H1 (cell line): Measurements from ENCODE around the gene CD300A. TPM values are rescaled to one million over a fixed set of nuclear protein-coding genes. Genes with fewer than 3 reads are reported as not detected.

ENCODE experiments used
- CTCF ChIA-PET: fragments of 300-600 bp; sonication (Branson Sonifier 250); formaldehyde crosslinking; loops from one replicate; lab custom pipeline; 2021; ENCODE audit not compliant: partially characterized antibody; lab: Charles Lee
- POLR2A ChIA-PET: fragments of 300-600 bp; sonication (Branson Sonifier 250); formaldehyde crosslinking; loops from one replicate; lab custom pipeline; 2021; ENCODE audit warnings: inconsistent platforms; ENCODE audit not compliant: partially characterized antibody; lab: Charles Lee
- DNase-seq, 2 experiments: peaks; one replicate each; pipeline versions ENCODE4 v3.0.0 to v3.0.0-alpha.2; 2010 to 2022; ENCODE audit warnings: low spot score in 2 of 2, low read depth in 1 of 2, mixed read lengths in 1 of 2
- FAIRE-seq: peaks from 2 replicates; lab custom pipeline; 2011; peaks lifted over from hg19 to GRCh38; lab: Jason Lieb, UNC
- H2AFZ ChIP-seq: 2 replicates; pipeline ENCODE4 v1.8.1; 2012; ENCODE audit warnings: low read length, inconsistent platforms
- H2AK5ac ChIP-seq: 2 replicates; pipeline ENCODE4 v1.6.1; 2013; ENCODE audit warnings: low read depth, low read length
- H2BK120ac ChIP-seq: replicated peaks from 2 replicates; pipeline ENCODE3; 2013; ENCODE audit warnings: low read depth, low read length, inconsistent platforms
- H2BK12ac ChIP-seq: 2 replicates; pipeline ENCODE4 v1.6.1; 2013; ENCODE audit warnings: low read depth, low read length
- H2BK15ac ChIP-seq: 2 replicates; pipeline ENCODE4 v1.6.1; 2013; ENCODE audit warnings: low read length
- H2BK20ac ChIP-seq: 2 replicates; pipeline ENCODE4 v1.6.1; 2013; ENCODE audit warnings: low read length
- H2BK5ac ChIP-seq: 2 replicates; pipeline ENCODE4 v1.6.1; 2013; ENCODE audit warnings: low read depth, low read length
- H3K14ac ChIP-seq: 2 replicates; pipeline ENCODE4 v1.6.1; 2013; ENCODE audit warnings: inconsistent platforms; ENCODE audit not compliant: insufficient read length
- H3K18ac ChIP-seq: 2 replicates; pipeline ENCODE4 v1.6.1; 2013; ENCODE audit warnings: low read length; ENCODE audit errors: extremely low read depth
- H3K23ac ChIP-seq: 2 replicates; pipeline ENCODE4 v1.6.1; 2013; ENCODE audit warnings: inconsistent platforms; ENCODE audit not compliant: insufficient read length
- H3K23me2 ChIP-seq: 2 replicates; pipeline ENCODE4 v1.6.1; 2013; ENCODE audit warnings: low read depth, low read length
- H3K27ac ChIP-seq: 2 replicates; pipeline ENCODE4 v1.6.1; 2011; ENCODE audit warnings: low read depth, low read length, inconsistent platforms
- H3K27me3 ChIP-seq, 4 experiments: replicated peaks in 1 of 4; 1 replicate in 1 of 4; 2 replicates in 3 of 4; pipeline versions ENCODE4 v1.6.1 to v1.8.1; 2011 to 2013; ENCODE audit warnings: low read length in 3 of 4, mild to moderate bottlenecking in 3 of 4, inconsistent platforms in 2 of 4, mixed read lengths in 2 of 4, moderate library complexity in 1 of 4; ENCODE audit not compliant: control insufficient read depth in 3 of 4, insufficient read depth in 3 of 4; ENCODE audit errors: extremely low read depth in 1 of 4
- H3K36me3 ChIP-seq, 4 experiments: 2 replicates each; pipeline versions ENCODE4 v1.6.1 to v1.8.1; 2011 to 2013; ENCODE audit warnings: mild to moderate bottlenecking in 4 of 4, low read length in 3 of 4, moderate library complexity in 2 of 4, control low read depth in 1 of 4, inconsistent platforms in 1 of 4; ENCODE audit not compliant: insufficient read depth in 4 of 4, control insufficient read depth in 2 of 4
- H3K4ac ChIP-seq: replicated peaks from 2 replicates; pipeline ENCODE3; 2013; ENCODE audit warnings: low read length, low read depth, mixed read lengths, inconsistent platforms; ENCODE audit not compliant: insufficient read length
- H3K4me1 ChIP-seq, 4 experiments: replicated peaks in 1 of 4; 1 replicate in 1 of 4; 2 replicates in 3 of 4; pipeline versions ENCODE4 v1.6.1 to v1.8.1; 2011 to 2013; ENCODE audit warnings: low read length in 3 of 4, inconsistent platforms in 2 of 4, mixed read lengths in 1 of 4; ENCODE audit not compliant: insufficient read depth in 4 of 4, control insufficient read depth in 3 of 4
- H3K4me2 ChIP-seq, 2 experiments: 2 replicates each; pipeline versions ENCODE4 v1.6.1 to v1.8.1; 2011 to 2013; ENCODE audit warnings: low read depth in 2 of 2, low read length in 2 of 2, control low read depth in 1 of 2, inconsistent platforms in 1 of 2, mild to moderate bottlenecking in 1 of 2; ENCODE audit not compliant: insufficient read depth in 1 of 2
- H3K4me3 ChIP-seq, 4 experiments: fragments of 200-600, 300-600 bp in 1 of 4; sonication (generic), shearing (Covaris generic), sonication (Bioruptor Twin) in 1 of 4; 2 replicates each; pipeline versions ENCODE4 v1.5.1 to v1.8.1; 2011 to 2016; ENCODE audit warnings: low read length in 4 of 4, low read depth in 3 of 4, control low read depth in 2 of 4, inconsistent platforms in 2 of 4, mild to moderate bottlenecking in 2 of 4, mixed read lengths in 1 of 4, moderate library complexity in 1 of 4; ENCODE audit not compliant: insufficient read depth in 2 of 4; ENCODE audit errors: extremely low read depth in 1 of 4
- H3K56ac ChIP-seq: replicated peaks from 2 replicates; pipeline ENCODE3; 2013; ENCODE audit warnings: low read depth, mild to moderate bottlenecking, mixed read lengths, low read length, inconsistent platforms; ENCODE audit not compliant: insufficient read length
- H3K79me1 ChIP-seq: 2 replicates; pipeline ENCODE4 v1.6.1; 2013; ENCODE audit warnings: low read depth, low read length, control low read depth
- H3K79me2 ChIP-seq, 2 experiments: 2 replicates each; pipeline versions ENCODE4 v1.6.1 to v1.8.1; 2012 to 2013; ENCODE audit warnings: low read length in 2 of 2, mild to moderate bottlenecking in 2 of 2, inconsistent platforms in 1 of 2; ENCODE audit not compliant: insufficient read depth in 2 of 2, control insufficient read depth in 1 of 2
- H3K9ac ChIP-seq, 4 experiments: replicated peaks in 1 of 4; 1 replicate in 1 of 4; 2 replicates in 3 of 4; pipeline versions ENCODE4 v1.6.1 to v1.8.1; 2011 to 2013; ENCODE audit warnings: low read depth in 3 of 4, low read length in 3 of 4, control low read depth in 2 of 4, mild to moderate bottlenecking in 2 of 4, moderate library complexity in 2 of 4, inconsistent platforms in 1 of 4; ENCODE audit errors: extremely low read depth in 1 of 4
- H3K9me3 ChIP-seq, 2 experiments: 2 replicates each; pipeline versions ENCODE4 v1.6.1 to v1.8.1; 2012 to 2013; ENCODE audit warnings: mild to moderate bottlenecking in 2 of 2, moderate library complexity in 2 of 2, control low read depth in 1 of 2, inconsistent platforms in 1 of 2, low read depth in 1 of 2, low read length in 1 of 2, mixed read lengths in 1 of 2; ENCODE audit not compliant: insufficient read depth in 2 of 2
- H4K20me1 ChIP-seq, 2 experiments: replicated peaks in 1 of 2; 2 replicates each; pipeline versions ENCODE3 to v1.8.1; 2011 to 2013; ENCODE audit warnings: inconsistent platforms in 2 of 2, low read length in 2 of 2, mild to moderate bottlenecking in 1 of 2; ENCODE audit not compliant: insufficient read depth in 2 of 2, control insufficient read depth in 1 of 2
- H4K5ac ChIP-seq: 2 replicates; pipeline ENCODE4 v1.6.1; 2013; ENCODE audit warnings: low read length, low read depth, mixed read lengths, inconsistent platforms; ENCODE audit not compliant: insufficient read length
- H4K8ac ChIP-seq: 2 replicates; pipeline ENCODE4 v1.8.0; 2013; ENCODE audit warnings: mild to moderate bottlenecking, moderate library complexity, low read length, inconsistent platforms; ENCODE audit not compliant: insufficient read depth; ENCODE audit errors: extremely low read depth
- H4K91ac ChIP-seq: replicated peaks from 2 replicates; pipeline ENCODE3; 2013; ENCODE audit warnings: low read length, mixed read lengths, inconsistent platforms; ENCODE audit not compliant: insufficient read length
- POLR2A ChIP-seq, 2 experiments: IDR thresholded peaks; 1 replicate in 1 of 2; 2 replicates in 1 of 2; pipeline ENCODE4 v1.6.1; 2011; ENCODE audit warnings: low read depth in 2 of 2, low read length in 2 of 2, mild to moderate bottlenecking in 2 of 2; ENCODE audit errors: control extremely low read depth in 1 of 2
- WGBS, 2 experiments: shearing (Covaris generic) in 1 of 2; methylation state at CpG; one replicate each; pipeline versions ENCODE4 v1.1.6 to v1.1.7; 2013 to 2015; ENCODE audit warnings: low lambda C conversion rate in 2 of 2, mixed read lengths in 2 of 2, inconsistent platforms in 1 of 2, low coverage in 1 of 2, missing lambda C conversion rate in 1 of 2; ENCODE audit not compliant: insufficient replicate concordance in 2 of 2, insufficient coverage in 1 of 2, insufficient read length in 1 of 2; ENCODE audit errors: extremely low coverage in 1 of 2, missing lambda C conversion rate in 1 of 2; 5-methylcytosine and 5-hydroxymethylcytosine counted together
- polyA plus RNA-seq, 7 experiments: library from polyadenylated mRNA; depleted of rRNA in 3 of 7; stranded (reverse) in 5 of 7; unstranded in 2 of 7; fragments of >200 nt in 5 of 7; fragments of 200-250 nt in 2 of 7; gene quantifications; 1 replicate in 5 of 7; 2 replicates in 1 of 7; 4 replicates in 1 of 7; pipeline versions ENCODE4 v1.2.1 to v1.2.3, GENCODE V29; 2011 to 2013; ENCODE audit warnings: missing spikeins in 2 of 7, mixed read lengths in 2 of 7
- total RNA-seq: library from RNA; stranded (reverse); fragmentation: NEBNext Ultra II Directional; extraction: Animal tissue kit (Norgen Biotek cat#: 25700); gene quantifications from 2 replicates; pipeline ENCODE4 v1.2.1, GENCODE V29; 2021

CD300A gene
- total and polyA plus RNA-seq, 2 of the 8 experiments (the other 6 are each of a cell fraction or from before 2014, with no cell fraction given) = 0.52 to 1.3 TPM

GRCh38 chr17:74497471-74497870 lies 31.0 kb downstream of the CD300A start:
- Histone ChIP-seq H3K4me2 (no peak overlapping the region), H3K27me3 (no peaks in the 10 kb centered on the region), H2BK15ac (no peak overlapping the region), H4K20me1 (no peaks in the 10 kb centered on the region), H2AK5ac (no peak overlapping the region), H4K8ac (no peak overlapping the region), H3K23me2 (no peaks in the 10 kb centered on the region; the same call in 1 of the 2 replicates), H3K36me3 (no peaks in the 10 kb centered on the region), H2BK5ac (no peak overlapping the region), H2BK12ac (no peak overlapping the region), H3K9ac (no peak overlapping the region), H3K79me1 (no peaks in the 10 kb centered on the region), H2AFZ (no peak overlapping the region), H3K79me2 (no peaks in the 10 kb centered on the region), H4K5ac (no peak overlapping the region), H3K4me3 (no peak overlapping the region), H3K56ac (no peak overlapping the region), H3K18ac (no peak overlapping the region), H4K91ac (no peak overlapping the region), H3K4ac (no peak overlapping the region), H3K9me3 (no peaks in the 10 kb centered on the region), H3K14ac (no peak overlapping the region), H3K4me1 (no peaks in the 10 kb centered on the region), H3K27ac (no peak overlapping the region), H2BK120ac (no peak overlapping the region), H2BK20ac (no peak overlapping the region), H3K23ac (no peak overlapping the region)
- CTCF ChIA-PET = interaction anchor here (0.6 to 2.9 kb wide), 10 partner anchors 13 to 213 kb away, joined by 3 to 22 read pairs (median 4); partner anchors contain the start of genes BTBD17 and GPR142
- POLR2A ChIA-PET = interaction anchor here (0.6 kb wide), 1 partner anchor 31 kb away, joined by 3 read pairs; no protein-coding TSS in a partner anchor
- FAIRE-seq = no peak
- WGBS, 2 experiments = 84% methylated on average over 5 of the region's 5 CpGs; no CpG with 5 or more reads in 1 of the 2 experiments
- no peak for TF ChIP-seq POLR2A (IDR thresholded peaks at IDR 0.05; ENCODE audit: control extremely low read depth in 1 of 2, low read depth in 2 of 2, low read length in 2 of 2)
- DNase-seq = no peak
